GM20431 (cell line): Measurements from ENCODE around the gene AK5.

Source experiments
- in situ Hi-C: fragments of 300-500 bp; cut with MseI, MboI; formaldehyde crosslinking; loops from one replicate; pipeline ENCODE4 v1.15.0; 2020; ENCODE audit warnings: low sequenced_read_pairs; ENCODE audit not compliant: unreplicated experiment

The AK5 gene

GRCh38 chr1:77532641-77533040 is 250.8 kb downstream of the AK5 start:
- in situ Hi-C loops = loop anchor here (25.0 kb wide), 1 partner anchor 370 kb away; no protein-coding TSS in a partner anchor

- in situ Hi-C loops = loop anchor here (25.0 kb wide), 1 partner anchor 371 kb away; no protein-coding TSS in a partner anchor
Measured at GRCh38 chr1:77533660-77534305, 252.0 kb downstream of the AK5 start.

- in situ Hi-C loops = loop anchor here (25.0 kb wide), 1 partner anchor 372 kb away; no protein-coding TSS in a partner anchor
Measured at GRCh38 chr1:77534456-77534855, 252.6 kb downstream of the AK5 start.

- in situ Hi-C loops = loop anchor here (25.0 kb wide), 1 partner anchor 375 kb away; no protein-coding TSS in a partner anchor
Measured at GRCh38 chr1:77536813-77537212, 255.0 kb downstream of the AK5 start.

GRCh38 chr1:77538956-77539518 is 257.2 kb downstream of the AK5 start:
- in situ Hi-C loops = loop anchor here (25.0 kb wide), 1 partner anchor 377 kb away; no protein-coding TSS in a partner anchor

- in situ Hi-C loops = loop anchor here (25.0 kb wide), 1 partner anchor 377 kb away; no protein-coding TSS in a partner anchor
Measured at GRCh38 chr1:77539519-77540142, 257.8 kb downstream of the AK5 start.

GRCh38 chr1:77540501-77541161 is 258.8 kb downstream of the AK5 start:
- in situ Hi-C loops = loop anchor here (25.0 kb wide), 1 partner anchor 378 kb away; no protein-coding TSS in a partner anchor

- in situ Hi-C loops = loop anchor here (25.0 kb wide), 1 partner anchor 379 kb away; no protein-coding TSS in a partner anchor
Measured at GRCh38 chr1:77541162-77541545, 259.3 kb downstream of the AK5 start.

- in situ Hi-C loops = loop anchor here (25.0 kb wide), 1 partner anchor 381 kb away; no protein-coding TSS in a partner anchor
Measured at GRCh38 chr1:77542813-77543420, 261.1 kb downstream of the AK5 start.

- in situ Hi-C loops = loop anchor here (25.0 kb wide), 1 partner anchor 382 kb away; no protein-coding TSS in a partner anchor
Measured at GRCh38 chr1:77543822-77544448, 262.1 kb downstream of the AK5 start.

- in situ Hi-C loops = loop anchor here (25.0 kb wide), 1 partner anchor 383 kb away; no protein-coding TSS in a partner anchor
Measured at GRCh38 chr1:77544845-77545244, 263.0 kb downstream of the AK5 start.

- in situ Hi-C loops = loop anchor here (25.0 kb wide), 1 partner anchor 384 kb away; no protein-coding TSS in a partner anchor
Measured at GRCh38 chr1:77545970-77546369, 264.2 kb downstream of the AK5 start.

- in situ Hi-C loops = loop anchor here (25.0 kb wide), 1 partner anchor 385 kb away; no protein-coding TSS in a partner anchor
Measured at GRCh38 chr1:77546890-77547289, 265.1 kb downstream of the AK5 start.

- in situ Hi-C loops = loop anchor here (25.0 kb wide), 1 partner anchor 386 kb away; no protein-coding TSS in a partner anchor
Measured at GRCh38 chr1:77548285-77548684, 266.5 kb downstream of the AK5 start.

GRCh38 chr1:77550135-77550534 is 268.3 kb downstream of the AK5 start:
- in situ Hi-C loops = no loop called here

GRCh38 chr1:77552626-77553025 is 270.8 kb downstream of the AK5 start:
- in situ Hi-C loops = no loop called here

GRCh38 chr1:77553568-77554291 is 271.9 kb downstream of the AK5 start:
- in situ Hi-C loops = no loop called here

- in situ Hi-C loops = no loop called here
Measured at GRCh38 chr1:77556045-77556444, 274.2 kb downstream of the AK5 start.

- in situ Hi-C loops = no loop called here
Measured at GRCh38 chr1:77557053-77557452, 275.2 kb downstream of the AK5 start.
